ENCODE results near the gene SAMM50.

The SAMM50 gene

GRCh38 chr22:44032126-44032730, 77.0 kb downstream of the SAMM50 start:
- TF ChIP-seq YY1 (IDR thresholded peaks at IDR 0.05; ENCODE audit: low read depth) (no peak), CREB1 (IDR thresholded peaks at IDR 0.05; ENCODE audit: low read depth) (no peak)
- TF ChIP-seq, protein P1, sequence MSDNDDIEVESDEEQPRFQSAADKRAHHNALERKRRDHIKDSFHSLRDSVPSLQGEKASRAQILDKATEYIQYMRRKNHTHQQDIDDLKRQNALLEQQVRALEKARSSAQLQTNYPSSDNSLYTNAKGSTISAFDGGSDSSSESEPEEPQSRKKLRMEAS (IDR thresholded peaks at IDR 0.05), result no peak

DNA sequence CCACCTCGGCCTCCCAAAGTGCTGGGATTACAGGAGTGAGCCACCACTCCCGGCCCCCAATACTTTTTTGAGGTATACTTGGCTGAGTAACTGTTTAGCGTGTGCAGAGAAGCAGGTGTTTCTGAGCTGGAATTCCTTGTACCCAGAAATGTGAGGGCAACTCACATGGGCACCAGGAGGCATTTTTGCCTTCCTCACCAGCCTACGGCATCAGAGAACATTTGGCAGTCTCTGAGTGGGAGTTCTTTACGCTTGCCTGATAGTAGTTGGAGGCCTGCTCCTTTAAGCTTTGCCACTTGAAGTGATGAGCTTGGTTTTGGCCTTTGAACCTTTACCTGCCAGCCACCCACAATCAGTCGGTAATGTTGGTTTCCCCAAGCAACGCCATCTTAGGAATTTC, 78.0 kb downstream of the SAMM50 start:
- no peak for TF ChIP-seq CEBPB (IDR thresholded peaks at IDR 0.05)
- no peak for TF ChIP-seq YY1 (IDR thresholded peaks at IDR 0.05; ENCODE audit: low read depth)
- no peak for TF ChIP-seq CREB1 (IDR thresholded peaks at IDR 0.05; ENCODE audit: low read depth)
- no peak for TF ChIP-seq EP300 (IDR thresholded peaks at IDR 0.05; ENCODE audit: borderline replicate concordance)
- TF ChIP-seq, protein P2, sequence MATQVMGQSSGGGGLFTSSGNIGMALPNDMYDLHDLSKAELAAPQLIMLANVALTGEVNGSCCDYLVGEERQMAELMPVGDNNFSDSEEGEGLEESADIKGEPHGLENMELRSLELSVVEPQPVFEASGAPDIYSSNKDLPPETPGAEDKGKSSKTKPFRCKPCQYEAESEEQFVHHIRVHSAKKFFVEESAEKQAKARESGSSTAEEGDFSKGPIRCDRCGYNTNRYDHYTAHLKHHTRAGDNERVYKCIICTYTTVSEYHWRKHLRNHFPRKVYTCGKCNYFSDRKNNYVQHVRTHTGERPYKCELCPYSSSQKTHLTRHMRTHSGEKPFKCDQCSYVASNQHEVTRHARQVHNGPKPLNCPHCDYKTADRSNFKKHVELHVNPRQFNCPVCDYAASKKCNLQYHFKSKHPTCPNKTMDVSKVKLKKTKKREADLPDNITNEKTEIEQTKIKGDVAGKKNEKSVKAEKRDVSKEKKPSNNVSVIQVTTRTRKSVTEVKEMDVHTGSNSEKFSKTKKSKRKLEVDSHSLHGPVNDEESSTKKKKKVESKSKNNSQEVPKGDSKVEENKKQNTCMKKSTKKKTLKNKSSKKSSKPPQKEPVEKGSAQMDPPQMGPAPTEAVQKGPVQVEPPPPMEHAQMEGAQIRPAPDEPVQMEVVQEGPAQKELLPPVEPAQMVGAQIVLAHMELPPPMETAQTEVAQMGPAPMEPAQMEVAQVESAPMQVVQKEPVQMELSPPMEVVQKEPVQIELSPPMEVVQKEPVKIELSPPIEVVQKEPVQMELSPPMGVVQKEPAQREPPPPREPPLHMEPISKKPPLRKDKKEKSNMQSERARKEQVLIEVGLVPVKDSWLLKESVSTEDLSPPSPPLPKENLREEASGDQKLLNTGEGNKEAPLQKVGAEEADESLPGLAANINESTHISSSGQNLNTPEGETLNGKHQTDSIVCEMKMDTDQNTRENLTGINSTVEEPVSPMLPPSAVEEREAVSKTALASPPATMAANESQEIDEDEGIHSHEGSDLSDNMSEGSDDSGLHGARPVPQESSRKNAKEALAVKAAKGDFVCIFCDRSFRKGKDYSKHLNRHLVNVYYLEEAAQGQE (IDR thresholded peaks at IDR 0.05; ENCODE audit: low read depth), result no peak
- no peak for TF ChIP-seq EGR1 (IDR thresholded peaks at IDR 0.05)
- no peak for TF ChIP-seq USF1 (IDR thresholded peaks at IDR 0.05)
- no peak for TF ChIP-seq FOXM1 (IDR thresholded peaks at IDR 0.05; ENCODE audit: borderline replicate concordance, low read depth)
- no peak for TF ChIP-seq RAD21 (IDR thresholded peaks at IDR 0.05; ENCODE audit: low read depth)
- no peak for TF ChIP-seq TAF1 (IDR thresholded peaks at IDR 0.05; ENCODE audit: low read depth)
- TF ChIP-seq ZBTB7A (IDR thresholded peaks at IDR 0.05; ENCODE audit: low read depth), result no peak
- no peak for TF ChIP-seq TCF12 (IDR thresholded peaks at IDR 0.05; ENCODE audit: low read depth)

DNA sequence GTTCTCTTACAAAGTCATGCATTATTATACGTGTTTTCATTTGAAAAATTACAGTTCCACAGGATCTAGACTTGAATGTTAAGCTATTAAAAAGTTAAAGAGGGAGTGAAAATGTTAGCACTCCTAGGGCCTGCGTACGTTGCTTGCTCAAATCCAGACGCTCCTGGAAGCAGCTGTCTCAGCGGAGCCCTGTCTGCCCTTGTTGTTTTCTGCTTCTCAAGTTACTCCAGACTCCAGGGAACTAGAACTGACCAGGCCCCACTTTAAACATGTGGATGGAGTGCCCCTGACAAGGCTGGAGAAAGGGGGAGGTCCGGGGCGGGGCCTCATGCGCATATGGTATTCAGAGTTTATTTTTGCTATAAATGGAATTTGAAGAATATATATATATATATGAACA, 78.5 kb downstream of the SAMM50 start:
- no peak for TF ChIP-seq CREB1 (IDR thresholded peaks at IDR 0.05; ENCODE audit: low read depth)
- no peak for TF ChIP-seq TAF1 (IDR thresholded peaks at IDR 0.05; ENCODE audit: low read depth)
- TF ChIP-seq, protein P2 (IDR thresholded peaks at IDR 0.05; ENCODE audit: low read depth), result no peak
- TF ChIP-seq, protein P1 (IDR thresholded peaks at IDR 0.05), result no peak

DNA sequence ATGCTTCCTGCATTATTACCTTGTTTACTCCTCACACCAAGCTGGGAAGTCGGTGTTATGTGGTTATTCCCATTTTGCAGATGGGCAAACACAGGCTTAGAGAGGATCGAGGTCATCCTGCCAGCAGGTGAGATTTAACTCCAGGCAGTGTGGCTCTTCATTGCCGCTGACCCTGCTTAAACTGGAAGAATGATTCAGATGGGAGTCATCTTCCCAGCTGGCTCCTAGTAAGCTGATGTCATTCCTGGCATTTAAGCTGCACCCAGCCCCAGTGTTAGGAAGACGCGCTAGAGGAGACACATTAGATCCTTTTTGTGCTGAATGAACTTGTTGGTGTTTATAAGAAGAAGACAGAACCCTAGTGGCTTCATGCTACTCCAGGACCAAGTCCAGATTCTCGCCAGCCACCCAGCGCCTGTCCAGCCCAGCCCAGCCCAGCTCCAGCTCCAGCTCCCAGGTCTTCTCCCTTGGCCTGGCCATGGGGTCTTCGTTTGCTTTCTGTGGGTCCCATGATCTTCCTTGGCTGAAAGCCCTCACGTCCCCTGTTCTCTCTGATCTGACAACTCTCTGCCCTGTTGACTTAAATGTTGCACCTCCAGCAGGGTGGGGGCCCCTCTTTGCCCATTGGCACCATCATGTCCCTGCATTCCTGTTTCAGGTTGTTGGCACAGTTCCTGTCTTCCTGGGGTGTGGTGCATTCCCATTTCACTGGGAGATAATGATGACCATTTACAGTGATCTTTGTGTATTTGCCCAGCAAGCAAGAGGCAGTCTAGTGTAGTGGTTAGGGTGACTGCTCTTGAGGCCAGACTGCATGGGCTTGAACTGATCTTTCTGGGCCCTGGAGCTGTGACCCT, 82.5 kb downstream of the SAMM50 start:
- TF ChIP-seq CEBPB (IDR thresholded peaks at IDR 0.05) (no peak), EGR1 (IDR thresholded peaks at IDR 0.05) (no peak), RAD21 (IDR thresholded peaks at IDR 0.05; ENCODE audit: low read depth) (no peak), EP300 (IDR thresholded peaks at IDR 0.05; ENCODE audit: borderline replicate concordance) (no peak), TEAD4 (IDR thresholded peaks at IDR 0.05) (no peak), YY1 (IDR thresholded peaks at IDR 0.05; ENCODE audit: low read depth) (no peak), TAF1 (IDR thresholded peaks at IDR 0.05; ENCODE audit: low read depth) (no peak)
- TF ChIP-seq, protein P1 (IDR thresholded peaks at IDR 0.05), result no peak

- no peak for TF ChIP-seq USF1 (IDR thresholded peaks at IDR 0.05)
- no peak for TF ChIP-seq NFIC (IDR thresholded peaks at IDR 0.05)
- TF ChIP-seq EGR1 (IDR thresholded peaks at IDR 0.05), result no peak
- no peak for TF ChIP-seq TCF12 (IDR thresholded peaks at IDR 0.05; ENCODE audit: low read depth)
- TF ChIP-seq, protein P1 (IDR thresholded peaks at IDR 0.05), result no peak
- TF ChIP-seq CREB1 (IDR thresholded peaks at IDR 0.05; ENCODE audit: low read depth), result no peak
- no peak for TF ChIP-seq YY1 (IDR thresholded peaks at IDR 0.05; ENCODE audit: low read depth)
- TF ChIP-seq ZBTB7A (IDR thresholded peaks at IDR 0.05; ENCODE audit: low read depth), result no peak
- no peak for TF ChIP-seq RAD21 (IDR thresholded peaks at IDR 0.05; ENCODE audit: low read depth)
Measured at GRCh38 chr22:44039566-44040171, 84.4 kb downstream of the SAMM50 start.

Data from Ishikawa (cell line).